GM18858 (cell line): ENCODE data around the gene RBM24.

Experiments
- ATAC-seq: cut with Tn5 transposase; IDR thresholded peaks from one replicate; pipeline ENCODE4 v1.9.1; 2021; ENCODE audit not compliant: unreplicated experiment

RBM24 gene

GRCh38 chr6:17281100-17281496, at the start of gene RBM24:
Gene RBM24, plus strand, starts transcription at chr6:17281361. Its CDS starts 221 bp downstream, at chr6:17281582.
- ATAC-seq = no peak

- no peak for ATAC-seq
Measured at GRCh38 chr6:17233531-17233930, 47.6 kb upstream of the RBM24 start.

GRCh38 chr6:17237246-17237645, 43.9 kb upstream of the RBM24 start:
- ATAC-seq = no peak

- no peak for ATAC-seq
Measured at GRCh38 chr6:17239260-17239659, 41.9 kb upstream of the RBM24 start.

GRCh38 chr6:17240803-17241500, 40.2 kb upstream of the RBM24 start:
- ATAC-seq = no peak

- ATAC-seq = no peak
Measured at GRCh38 chr6:17242087-17242486, 39.1 kb upstream of the RBM24 start.

GRCh38 chr6:17250237-17250636, 30.9 kb upstream of the RBM24 start:
- ATAC-seq = no peak

- ATAC-seq = no peak
Measured at GRCh38 chr6:17251953-17252352, 29.2 kb upstream of the RBM24 start.

- ATAC-seq = no peak
Measured at GRCh38 chr6:17258749-17259148, 22.4 kb upstream of the RBM24 start.

GRCh38 chr6:17265570-17265969, 15.6 kb upstream of the RBM24 start:
- no peak for ATAC-seq

- ATAC-seq = no peak
Measured at GRCh38 chr6:17267566-17267965, 13.6 kb upstream of the RBM24 start.

GRCh38 chr6:17268114-17268513, 13.0 kb upstream of the RBM24 start:
- no peak for ATAC-seq

- ATAC-seq = no peak
Measured at GRCh38 chr6:17269840-17270239, 11.3 kb upstream of the RBM24 start.

GRCh38 chr6:17271628-17272027, 9.5 kb upstream of the RBM24 start:
- ATAC-seq = no peak

GRCh38 chr6:17276766-17277165, 4.4 kb upstream of the RBM24 start:
- ATAC-seq = no peak

- ATAC-seq = no peak
Measured at GRCh38 chr6:17277256-17277655, 3.9 kb upstream of the RBM24 start.

- no peak for ATAC-seq
Measured at GRCh38 chr6:17278289-17279063, 2.7 kb upstream of the RBM24 start.

- ATAC-seq = no peak
Measured at GRCh38 chr6:17280138-17280537, 1.0 kb upstream of the RBM24 start.

GRCh38 chr6:17280552-17281090, 540 bp upstream of the RBM24 start:
- no peak for ATAC-seq

GRCh38 chr6:17281497-17282481, 628 bp downstream of the RBM24 start:
- ATAC-seq = no peak

- ATAC-seq = no peak
Measured at GRCh38 chr6:17283074-17283473, 1.9 kb downstream of the RBM24 start.
